ENCODE results near the gene EMP3. TPM values are rescaled to one million over a fixed set of nuclear protein-coding genes. Genes with fewer than 3 reads are reported as not detected.

The EMP3 gene
- total RNA-seq, 1 donor from 2014 or later: 23.1 TPM

DNA sequence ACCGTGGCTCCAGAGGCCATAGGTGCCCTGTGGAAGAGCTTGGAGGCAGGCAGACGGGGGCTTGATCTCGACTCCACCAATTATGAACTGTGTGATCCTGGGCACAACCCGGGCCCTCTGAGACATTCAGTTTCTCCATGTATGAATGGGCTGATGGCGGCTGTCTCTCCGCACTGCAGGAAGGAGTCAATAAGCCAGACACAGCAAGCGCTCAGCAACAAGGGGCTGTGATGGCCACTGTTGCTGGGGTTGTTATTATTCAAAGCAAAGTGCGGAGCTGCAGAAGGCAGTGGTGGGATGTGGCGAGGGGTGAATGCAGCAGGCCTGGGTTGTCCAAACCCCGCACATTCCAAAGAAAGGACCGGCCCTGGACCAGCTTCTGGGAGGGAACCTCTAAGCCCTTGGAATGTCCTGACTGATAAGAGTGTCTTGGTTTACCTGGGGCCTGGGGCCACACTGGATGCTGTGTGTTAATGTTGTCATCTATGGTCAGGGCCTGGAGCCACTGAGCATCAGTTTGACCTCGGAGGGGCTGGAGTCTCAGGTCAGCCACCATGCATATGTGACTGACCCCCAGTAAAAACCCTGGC is 30.1 kb downstream of the EMP3 start:
- TF ChIP-seq, protein P1, sequence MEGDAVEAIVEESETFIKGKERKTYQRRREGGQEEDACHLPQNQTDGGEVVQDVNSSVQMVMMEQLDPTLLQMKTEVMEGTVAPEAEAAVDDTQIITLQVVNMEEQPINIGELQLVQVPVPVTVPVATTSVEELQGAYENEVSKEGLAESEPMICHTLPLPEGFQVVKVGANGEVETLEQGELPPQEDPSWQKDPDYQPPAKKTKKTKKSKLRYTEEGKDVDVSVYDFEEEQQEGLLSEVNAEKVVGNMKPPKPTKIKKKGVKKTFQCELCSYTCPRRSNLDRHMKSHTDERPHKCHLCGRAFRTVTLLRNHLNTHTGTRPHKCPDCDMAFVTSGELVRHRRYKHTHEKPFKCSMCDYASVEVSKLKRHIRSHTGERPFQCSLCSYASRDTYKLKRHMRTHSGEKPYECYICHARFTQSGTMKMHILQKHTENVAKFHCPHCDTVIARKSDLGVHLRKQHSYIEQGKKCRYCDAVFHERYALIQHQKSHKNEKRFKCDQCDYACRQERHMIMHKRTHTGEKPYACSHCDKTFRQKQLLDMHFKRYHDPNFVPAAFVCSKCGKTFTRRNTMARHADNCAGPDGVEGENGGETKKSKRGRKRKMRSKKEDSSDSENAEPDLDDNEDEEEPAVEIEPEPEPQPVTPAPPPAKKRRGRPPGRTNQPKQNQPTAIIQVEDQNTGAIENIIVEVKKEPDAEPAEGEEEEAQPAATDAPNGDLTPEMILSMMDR (conservative IDR thresholded peaks at IDR 0.05; ENCODE audit: low read depth, low read length): no peak
- H3K4me3 ChIP-seq (ENCODE audit: low read depth, low read length): no peak overlapping the region
- no peak for DNase-seq (ENCODE audit: low read depth)

DNA sequence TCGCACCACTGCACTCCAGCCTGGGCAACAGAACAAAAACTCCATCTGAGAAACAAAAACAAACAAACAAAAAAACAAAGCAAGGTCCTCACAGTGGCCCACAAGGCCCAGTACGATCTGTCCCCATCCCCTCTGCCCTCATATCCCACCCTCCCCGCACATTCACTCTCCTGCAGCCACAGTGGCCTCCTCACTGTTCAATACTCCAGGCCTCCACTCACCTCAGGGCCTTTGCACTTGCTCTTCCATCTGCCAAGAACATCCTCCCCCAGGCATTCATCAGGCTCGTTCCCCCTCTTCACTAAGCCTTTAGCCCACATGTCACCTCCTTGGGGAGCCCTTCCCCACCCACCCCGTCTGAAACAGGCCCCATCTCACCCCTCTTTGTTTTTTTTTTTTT is 33.8 kb downstream of the EMP3 start:
- no peak for DNase-seq (ENCODE audit: low read depth)
- TF ChIP-seq, protein P1 (conservative IDR thresholded peaks at IDR 0.05; ENCODE audit: low read depth, low read length): no peak
- no peak overlapping the region for H3K4me3 ChIP-seq (ENCODE audit: low read depth, low read length)

DNA sequence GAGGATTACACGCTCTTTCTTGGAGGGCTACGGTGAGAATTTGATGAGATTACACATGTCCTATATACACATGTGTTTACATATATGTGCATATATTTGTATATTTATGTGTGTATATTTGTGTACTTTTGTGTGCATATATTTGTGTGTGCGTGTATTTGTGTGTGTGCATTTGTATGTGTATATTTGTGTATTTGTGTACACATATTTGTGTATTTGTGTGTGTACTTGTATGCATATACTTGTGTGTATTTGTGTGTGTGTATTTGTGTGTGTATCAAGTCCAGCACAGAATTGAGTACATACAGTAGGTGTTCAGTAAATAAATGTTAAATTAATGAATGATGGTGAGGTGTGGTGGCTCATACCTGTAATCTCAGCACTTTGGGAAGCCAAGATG is 36.6 kb downstream of the EMP3 start:
- TF ChIP-seq, protein P1 (conservative IDR thresholded peaks at IDR 0.05; ENCODE audit: low read depth, low read length): no peak
- no peak for DNase-seq (ENCODE audit: low read depth)
- no peak overlapping the region for H3K4me3 ChIP-seq (ENCODE audit: low read depth, low read length)

DNA sequence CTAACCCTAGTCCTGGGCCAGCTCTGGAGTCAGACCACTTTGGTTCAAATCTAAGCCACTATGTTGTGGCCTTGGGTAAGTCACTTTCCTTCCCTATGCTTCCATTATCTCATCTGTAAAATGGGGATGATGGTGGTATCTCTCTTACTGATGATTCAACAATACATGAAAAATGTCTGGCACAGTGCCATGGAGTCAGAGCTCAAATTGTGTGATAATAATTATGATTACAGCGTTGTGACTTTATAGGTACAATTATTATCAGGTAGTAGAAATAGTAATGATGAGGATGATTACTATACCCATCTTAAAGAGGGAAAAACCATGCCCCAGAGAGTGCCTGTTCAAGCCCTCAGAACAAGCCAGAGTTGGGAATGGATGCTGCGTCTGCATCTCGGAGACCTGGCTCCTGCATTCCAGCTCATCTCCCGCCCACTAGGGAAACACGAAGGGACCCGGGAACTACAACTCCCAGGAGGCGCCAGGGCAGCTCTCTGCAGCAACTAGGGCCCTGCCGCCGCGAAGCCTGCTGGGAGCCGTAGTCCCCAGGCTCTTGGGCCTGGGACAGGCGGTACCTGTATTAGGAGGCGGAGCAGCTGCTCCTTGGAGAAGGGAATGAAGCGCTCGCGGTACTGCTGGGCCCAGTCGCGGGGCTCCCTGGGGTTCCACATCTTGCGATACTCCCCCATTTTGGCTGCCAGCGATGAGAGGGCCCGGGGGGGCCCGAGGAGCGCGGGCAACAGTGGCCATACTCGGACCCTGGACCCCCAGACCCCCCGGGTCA is 37.6 kb downstream of the EMP3 start:
- DNase-seq (ENCODE audit: low read depth): peak; percentile 41
- peak overlapping the region; percentile 83 for H3K4me3 ChIP-seq (ENCODE audit: low read depth, low read length)
- TF ChIP-seq, protein P1 (conservative IDR thresholded peaks at IDR 0.05; ENCODE audit: low read depth, low read length): no peak

DNA sequence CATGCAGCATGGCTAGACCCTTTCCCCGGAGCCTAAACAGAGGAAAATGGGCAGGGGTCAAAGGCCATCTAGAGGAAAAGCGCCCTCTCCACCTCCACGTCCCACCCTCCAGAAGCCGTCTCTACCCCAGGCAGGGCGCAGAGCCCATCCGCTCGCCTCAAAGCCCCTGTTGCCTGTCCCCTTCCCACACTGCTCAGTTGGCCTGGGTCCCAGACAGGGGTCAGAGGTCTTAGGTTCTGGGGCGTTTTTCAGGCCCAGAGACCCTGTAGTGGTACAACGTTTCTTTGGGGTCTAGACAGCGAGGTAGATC is 38.1 kb downstream of the EMP3 start:
- peak overlapping the region; percentile 83 for H3K4me3 ChIP-seq (ENCODE audit: low read depth, low read length)
- TF ChIP-seq, protein P1 (conservative IDR thresholded peaks at IDR 0.05; ENCODE audit: low read depth, low read length): no peak
- no peak for DNase-seq (ENCODE audit: low read depth)

DNA sequence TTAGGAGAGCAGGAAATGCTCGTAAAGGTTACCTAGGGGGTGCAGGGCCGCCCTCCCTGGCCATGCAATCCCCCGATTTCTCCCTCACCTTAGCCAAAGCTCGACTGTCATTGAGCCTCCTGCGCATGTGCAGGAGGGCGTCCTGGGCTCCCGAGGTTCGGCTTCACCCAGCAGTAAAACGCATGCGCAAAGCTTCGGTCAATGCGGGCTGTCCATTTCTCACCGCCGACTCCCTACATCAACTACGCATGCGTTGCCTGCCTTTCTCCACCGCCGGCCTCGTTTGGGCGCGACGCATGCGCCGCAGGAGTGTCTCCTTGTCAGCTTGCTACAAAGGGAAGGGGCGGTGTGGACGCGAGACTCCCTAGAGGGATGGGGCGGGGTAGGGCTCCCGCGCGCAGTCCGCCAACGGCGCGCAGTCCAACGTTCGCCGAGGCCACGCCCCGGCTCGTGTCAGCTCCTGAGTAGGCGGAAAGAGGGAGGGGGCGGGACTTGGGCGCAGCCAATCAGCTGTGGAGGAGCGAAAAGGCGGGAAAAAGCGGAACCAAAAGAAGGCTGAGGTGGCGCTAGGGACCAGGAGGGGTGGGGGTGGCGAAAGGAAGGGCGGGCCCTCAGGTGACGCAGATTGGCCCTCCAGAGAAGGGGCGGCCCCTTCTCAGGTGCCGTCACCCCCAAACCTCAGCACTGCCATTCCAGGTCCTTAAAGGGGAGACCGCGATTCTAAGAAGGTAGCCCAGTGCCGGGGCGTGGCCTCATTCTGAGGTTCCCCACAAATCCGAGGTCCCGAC is 38.7 kb downstream of the EMP3 start, which contains the start of the genes SYNGR4 and TMEM143:
TSS of gene SYNGR4 (plus strand) at position 558 of the 788 bp plus-strand sequence. CDS start 1,476 bp downstream, outside the sequence.
TSS of gene TMEM143 (minus strand) at position 131 of the 788 bp plus-strand sequence. CDS start at position 111, 20 bp downstream.
- peak within 1 kb of the TSS; percentile 83 for H3K4me3 ChIP-seq (ENCODE audit: low read depth, low read length)
- DNase-seq (ENCODE audit: low read depth): peak; percentile 74
- TF ChIP-seq, protein P1 (conservative IDR thresholded peaks at IDR 0.05; ENCODE audit: low read depth, low read length): no peak
